KOPT-K1 (cell line): ENCODE measurements around the gene WDR86.

Source experiments
- H3K27ac ChIP-seq: fragments of 200-600 bp; sonication (generic); 2 replicates; pipeline ENCODE4 v1.5.1; 2016; ENCODE audit warnings: antibody characterized with exemption, mild to moderate bottlenecking, low read depth, low read length; ENCODE audit not compliant: poor library complexity, severe bottlenecking
- H3K36me3 ChIP-seq: fragments of 200-600 bp; sonication (generic); 2 replicates; pipeline ENCODE4 v1.5.1; 2017; ENCODE audit warnings: antibody characterized with exemption, mild to moderate bottlenecking, low read length, moderate library complexity; ENCODE audit not compliant: insufficient read depth
- H3K9me3 ChIP-seq: fragments of 200-600 bp; sonication (generic); 2 replicates; pipeline ENCODE4 v1.5.1; 2017; ENCODE audit warnings: antibody characterized with exemption, low read length, mild to moderate bottlenecking; ENCODE audit not compliant: insufficient read depth, poor library complexity, severe bottlenecking

The WDR86 gene

DNA sequence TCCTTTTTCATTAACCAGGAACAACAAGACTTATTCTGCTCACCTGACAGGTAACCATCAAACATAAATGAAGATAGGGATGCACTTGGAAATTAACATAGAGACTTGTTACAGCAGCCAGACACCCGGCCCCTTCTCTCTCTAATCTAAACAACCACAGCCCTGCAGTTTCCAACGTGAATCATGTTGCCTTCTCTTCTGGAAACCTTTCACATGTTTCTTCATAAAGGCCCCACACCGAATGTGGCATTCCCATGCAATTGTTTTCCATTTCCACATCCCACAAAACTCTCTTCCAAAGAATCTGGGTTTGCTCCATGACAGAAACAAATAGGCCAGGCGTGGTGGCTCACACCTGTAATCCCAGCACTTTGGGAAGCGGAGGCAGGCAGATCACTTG lies 15.0 kb upstream of the WDR86 start:
- peaks cover 29% of the 10 kb centered on the region for H3K9me3 ChIP-seq
- no peaks in the 10 kb centered on the region for H3K36me3 ChIP-seq

DNA sequence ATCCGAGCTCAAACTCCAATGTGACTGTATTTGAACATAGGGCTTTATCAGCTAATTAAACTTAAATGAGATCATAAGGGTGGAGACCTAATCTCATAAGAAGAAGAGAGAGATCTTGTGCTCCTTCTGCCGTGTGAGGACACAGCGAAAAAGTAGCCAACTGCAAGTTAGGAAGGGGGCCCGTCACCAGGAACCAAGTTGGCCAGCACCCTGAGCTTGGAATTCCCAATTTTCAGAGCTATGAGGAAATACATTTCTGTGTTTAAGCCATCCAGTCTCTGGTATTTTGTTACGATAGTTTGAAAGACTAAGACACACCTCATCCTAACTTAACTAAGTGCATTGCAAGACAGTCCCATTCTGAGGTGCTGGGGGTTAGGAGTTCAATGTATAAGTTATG lies 14.1 kb upstream of the WDR86 start:
- Histone ChIP-seq H3K9me3 (peaks cover 34% of the 10 kb centered on the region), H3K27ac (no peak overlapping the region), H3K36me3 (no peaks in the 10 kb centered on the region)

More for the DNA sequence above, 15.0 kb upstream of the WDR86 start:
- H3K27ac ChIP-seq, result no peak overlapping the region

DNA sequence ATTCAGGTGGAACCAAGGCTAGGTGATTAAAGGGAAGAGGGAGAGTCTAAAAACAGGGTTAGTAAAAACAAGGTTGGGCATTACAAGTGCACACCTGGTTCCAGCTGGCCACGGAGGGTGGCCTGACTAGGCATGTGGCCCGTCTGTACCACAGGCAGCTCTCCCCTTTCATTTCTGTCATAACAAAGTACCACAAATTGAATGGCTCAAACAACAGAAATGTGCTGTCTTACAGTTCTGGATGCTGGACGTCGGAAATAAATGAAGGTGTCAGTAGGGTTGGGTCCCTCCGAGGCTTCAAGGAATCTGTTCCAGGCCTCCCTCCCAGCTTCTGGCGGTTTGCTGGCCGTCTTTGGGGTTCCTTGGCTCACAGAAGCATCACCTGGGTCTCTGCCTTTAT lies 13.4 kb upstream of the WDR86 start:
- Histone ChIP-seq H3K36me3 (no peaks in the 10 kb centered on the region), H3K9me3 (peaks cover 38% of the 10 kb centered on the region), H3K27ac (no peak overlapping the region)

DNA sequence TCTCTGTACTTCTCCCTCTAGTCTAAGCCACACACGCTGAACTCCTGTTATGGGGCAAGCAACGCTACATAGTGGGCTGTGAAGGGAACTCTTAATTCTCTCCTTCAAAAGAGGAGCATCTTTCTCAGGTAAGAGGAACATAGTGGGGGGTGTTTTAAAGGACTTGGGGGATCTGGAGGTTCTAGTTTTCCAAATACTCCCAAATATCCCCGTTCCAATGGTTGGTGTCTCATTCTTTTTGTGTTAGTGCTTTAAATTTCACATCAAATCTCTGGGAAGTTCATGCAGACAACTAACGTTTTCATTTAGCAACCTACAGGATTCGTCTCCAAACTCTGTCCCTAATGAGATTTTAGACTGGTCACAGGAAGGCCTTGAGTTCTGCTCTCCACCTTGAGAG lies 12.4 kb upstream of the WDR86 start:
- Histone ChIP-seq H3K27ac (no peak overlapping the region), H3K36me3 (no peaks in the 10 kb centered on the region), H3K9me3 (peaks cover 38% of the 10 kb centered on the region)

DNA sequence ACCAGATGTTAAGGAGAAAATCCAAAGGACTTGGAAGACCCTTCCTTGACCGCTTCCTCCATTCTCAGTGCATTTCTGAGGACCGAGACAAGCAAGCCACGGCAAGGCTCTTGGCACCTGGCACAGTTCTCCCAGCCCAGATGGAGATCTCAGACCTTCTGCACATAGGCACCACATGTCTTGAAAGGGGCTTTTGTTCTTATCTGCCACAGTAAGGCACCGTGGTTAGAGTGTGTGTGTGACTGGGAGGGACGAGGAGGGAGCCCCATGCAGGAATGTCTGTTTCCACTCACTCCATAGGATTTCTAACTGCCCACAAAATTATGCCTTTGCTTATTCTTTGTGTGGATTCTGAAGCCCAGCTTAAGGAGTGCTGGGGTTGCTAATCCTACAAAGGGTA lies 10.3 kb upstream of the WDR86 start:
- Histone ChIP-seq H3K36me3 (no peaks in the 10 kb centered on the region), H3K9me3 (peaks cover 38% of the 10 kb centered on the region), H3K27ac (no peak overlapping the region)

DNA sequence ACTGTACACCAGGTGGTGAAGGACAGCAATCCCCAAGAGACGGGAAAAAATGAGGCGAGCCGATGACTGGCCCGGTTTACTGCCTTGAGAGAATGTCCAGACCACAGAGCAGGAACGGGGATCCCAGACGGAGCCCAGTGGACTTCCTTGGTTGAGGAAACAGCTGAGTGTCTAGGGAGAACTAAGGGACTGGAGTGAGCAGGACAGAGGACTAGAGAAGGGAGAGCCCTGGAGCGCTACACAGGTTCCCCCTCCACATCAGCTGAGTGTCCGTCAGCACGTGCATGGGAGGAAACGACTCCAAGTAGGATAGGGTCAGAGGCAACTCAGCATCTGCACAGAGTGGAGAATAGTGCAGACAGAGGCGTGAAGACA lies 7.1 kb upstream of the WDR86 start:
- H3K9me3 ChIP-seq, result peaks cover 28% of the 10 kb centered on the region
- no peaks in the 10 kb centered on the region for H3K36me3 ChIP-seq
- no peak overlapping the region for H3K27ac ChIP-seq

DNA sequence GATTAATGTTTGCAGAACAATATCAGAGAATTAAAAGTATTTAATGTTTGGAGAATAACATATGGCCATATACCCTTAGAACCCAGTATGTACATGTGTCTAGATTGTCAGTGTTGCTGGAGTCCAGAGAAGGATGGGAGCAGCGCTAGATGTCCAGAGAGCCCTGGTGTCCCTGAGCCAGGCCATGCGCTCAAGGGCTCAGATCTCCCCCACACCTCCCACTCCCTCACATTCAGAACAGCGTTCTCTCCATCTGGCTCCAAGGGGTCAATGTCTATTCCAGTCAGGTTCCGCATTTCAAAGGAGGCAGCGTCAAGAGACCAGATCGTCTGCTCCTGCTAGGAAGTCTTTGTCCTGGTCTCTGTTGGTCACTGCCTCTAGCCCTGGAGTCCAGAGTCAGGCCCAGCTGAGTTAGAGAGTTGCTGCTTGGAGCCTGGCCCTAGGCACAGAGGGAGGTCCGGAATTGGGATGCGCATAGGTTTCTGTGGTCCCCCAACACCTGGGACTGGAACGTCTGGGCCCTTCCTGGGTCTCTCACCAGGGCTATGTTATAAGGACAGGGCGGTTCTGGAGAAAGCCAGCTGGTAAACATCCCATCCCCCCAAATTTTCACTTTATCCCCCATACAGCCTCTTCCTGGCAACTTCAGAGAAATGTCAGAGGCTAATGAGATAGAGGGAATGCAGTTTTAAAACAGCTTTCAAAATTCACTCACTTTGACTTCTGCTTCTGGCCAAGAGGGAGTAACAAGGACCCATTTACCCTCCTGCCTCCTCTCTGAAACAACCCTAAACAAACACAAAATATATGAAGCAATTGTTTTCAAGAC lies 6.5 kb upstream of the WDR86 start:
- Histone ChIP-seq H3K9me3 (peaks cover 22% of the 10 kb centered on the region), H3K27ac (no peak overlapping the region), H3K36me3 (no peaks in the 10 kb centered on the region)

DNA sequence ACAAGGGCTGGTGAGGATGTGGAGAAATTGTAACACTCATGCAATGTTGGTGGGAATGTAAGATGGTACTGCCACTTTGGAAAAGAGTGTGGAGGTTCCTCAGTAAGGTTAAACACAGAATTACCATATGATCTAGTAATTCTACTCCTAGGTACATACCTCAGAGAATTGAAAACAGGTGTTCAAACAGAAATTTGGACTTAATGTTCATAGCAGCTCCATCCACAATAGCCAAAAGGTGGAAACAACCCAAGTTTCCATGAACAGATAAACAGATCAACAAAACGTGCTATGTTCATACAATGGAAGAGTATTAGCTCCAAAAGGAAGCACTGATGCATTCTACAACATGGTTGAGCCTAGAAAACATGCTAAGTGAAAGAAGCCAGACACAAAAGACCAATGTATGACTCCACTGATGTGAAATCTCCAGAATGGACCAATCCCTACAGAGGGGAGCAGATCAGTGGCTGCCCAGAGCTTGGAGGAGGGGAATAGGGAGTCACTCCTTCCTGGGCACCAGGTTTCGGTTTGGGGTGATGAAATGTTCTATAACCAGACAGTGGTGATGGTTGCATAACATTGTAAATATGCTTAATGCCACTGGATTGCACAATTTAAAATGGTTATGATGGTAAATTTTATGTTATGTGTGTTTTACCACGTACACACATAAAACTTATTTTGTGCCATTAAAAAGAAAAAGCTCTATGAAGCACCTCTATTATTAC lies 5.7 kb upstream of the WDR86 start:
- no peak overlapping the region for H3K27ac ChIP-seq
- no peaks in the 10 kb centered on the region for H3K36me3 ChIP-seq
- peaks cover 16% of the 10 kb centered on the region for H3K9me3 ChIP-seq

DNA sequence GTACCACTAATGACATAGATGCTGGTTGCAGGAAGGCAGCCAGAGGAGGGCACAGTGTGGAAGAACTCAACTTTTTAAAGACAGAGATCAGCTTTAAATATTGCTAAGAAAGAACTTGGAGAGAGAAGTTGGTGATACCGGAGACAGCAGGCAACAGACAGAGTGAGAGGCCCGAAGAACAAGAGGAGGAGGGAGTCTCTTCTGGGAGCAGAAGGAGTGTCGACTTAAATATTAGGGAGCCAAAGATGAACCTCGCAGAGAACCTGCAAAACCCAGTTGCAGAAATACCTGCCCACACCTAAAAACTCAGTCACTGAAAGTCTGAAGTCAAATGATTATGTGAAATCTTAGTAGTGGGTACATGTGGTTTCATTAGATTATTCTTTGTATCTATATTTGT lies 3.4 kb upstream of the WDR86 start:
- Histone ChIP-seq H3K36me3 (no peaks in the 10 kb centered on the region), H3K27ac (no peak overlapping the region), H3K9me3 (no peaks in the 10 kb centered on the region)

DNA sequence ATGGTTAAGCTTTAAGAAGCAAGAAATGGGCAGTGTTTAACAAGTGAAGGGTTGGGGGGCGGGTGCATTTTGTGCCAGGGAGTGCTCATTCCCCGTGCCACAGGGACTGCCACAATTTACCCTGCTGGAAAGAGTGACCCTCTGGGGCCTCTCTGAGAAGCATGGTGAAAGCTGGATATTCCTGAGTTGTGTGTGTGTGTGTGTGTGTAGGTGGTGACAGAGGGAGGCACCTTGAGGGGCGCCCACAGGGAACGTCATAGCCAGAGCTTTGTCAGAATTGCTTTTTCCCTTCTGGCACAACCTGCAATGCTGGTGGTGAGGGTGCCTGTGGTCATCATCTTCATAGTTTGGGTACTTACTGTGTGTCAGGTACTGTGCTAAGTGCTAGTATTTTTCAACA lies 2.5 kb upstream of the WDR86 start:
- H3K9me3 ChIP-seq, result no peaks in the 10 kb centered on the region

DNA sequence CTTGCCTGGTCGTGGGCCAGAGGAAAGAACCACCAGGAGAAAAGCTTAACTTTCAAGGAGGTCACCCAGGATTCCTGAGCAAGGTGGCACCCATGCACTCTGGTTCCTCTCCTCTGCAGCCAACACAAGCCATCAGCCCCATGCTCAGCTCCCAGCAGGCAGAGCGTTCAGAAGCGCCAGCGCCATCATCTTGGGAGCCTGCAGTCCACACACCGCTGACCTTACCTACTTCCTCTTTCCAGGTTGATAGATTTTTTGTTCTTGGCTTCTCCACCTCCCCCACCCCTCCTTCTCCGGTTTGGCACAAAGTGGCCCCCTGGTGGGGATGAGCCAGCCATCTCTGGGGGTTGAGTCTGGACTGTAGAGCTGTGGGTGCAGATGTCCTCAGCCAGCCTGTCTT lies 1.7 kb upstream of the WDR86 start:
- H3K27ac ChIP-seq, result no peak overlapping the region
- no peaks in the 10 kb centered on the region for H3K36me3 ChIP-seq
- H3K9me3 ChIP-seq, result no peaks in the 10 kb centered on the region

More for the DNA sequence above, 2.5 kb upstream of the WDR86 start:
- Histone ChIP-seq H3K36me3 (no peaks in the 10 kb centered on the region), H3K27ac (no peak overlapping the region)

DNA sequence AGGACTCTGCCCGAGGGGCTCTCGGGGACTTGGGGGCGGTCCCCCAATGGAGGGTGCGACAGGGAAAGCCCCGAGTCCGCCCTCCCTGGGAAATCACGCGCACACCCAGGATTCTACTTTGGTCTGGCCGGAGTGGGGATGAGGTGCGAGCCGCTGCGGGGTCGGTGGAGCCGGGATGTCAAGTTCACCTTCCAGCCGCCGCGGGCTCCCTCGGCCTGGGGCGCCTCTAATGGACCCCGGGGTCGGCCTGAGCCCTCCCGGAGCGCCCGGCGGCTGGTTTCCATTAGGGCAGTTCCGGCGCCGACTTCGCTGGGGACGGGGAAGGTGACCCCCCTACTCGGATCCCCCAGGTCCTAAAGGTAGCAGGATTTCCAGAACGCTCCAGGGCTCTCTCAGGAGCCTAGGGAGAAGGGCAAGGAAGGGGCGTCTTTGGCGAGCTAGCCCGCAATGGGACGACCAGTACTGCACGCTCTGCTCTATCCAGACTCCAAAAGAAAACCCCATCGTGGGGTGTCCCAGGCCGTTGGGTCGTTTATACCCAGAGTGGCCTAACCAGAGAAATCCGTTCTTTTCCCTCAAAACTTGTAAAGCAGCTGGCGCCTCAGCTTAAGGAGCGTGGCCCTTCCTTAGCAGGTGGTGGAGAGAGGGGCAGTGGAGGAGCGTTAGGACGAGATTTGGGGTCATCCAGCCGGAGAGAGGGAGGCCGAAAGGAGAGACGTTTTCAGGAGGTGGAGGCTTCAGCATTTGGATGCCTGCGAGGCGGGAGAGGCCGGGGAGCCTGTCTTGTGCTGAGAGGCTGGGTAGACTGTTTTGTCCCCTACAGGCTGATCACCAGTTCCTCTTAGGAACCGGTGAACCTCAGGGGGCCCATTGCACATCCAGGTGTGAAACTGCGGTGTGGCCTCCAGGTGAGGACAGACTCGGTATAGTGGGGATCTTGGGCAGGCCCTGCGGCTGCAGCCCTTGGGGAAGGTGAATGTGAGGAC lies 860 bp upstream of the WDR86 start:
- H3K27ac ChIP-seq, result no peak overlapping the region

DNA sequence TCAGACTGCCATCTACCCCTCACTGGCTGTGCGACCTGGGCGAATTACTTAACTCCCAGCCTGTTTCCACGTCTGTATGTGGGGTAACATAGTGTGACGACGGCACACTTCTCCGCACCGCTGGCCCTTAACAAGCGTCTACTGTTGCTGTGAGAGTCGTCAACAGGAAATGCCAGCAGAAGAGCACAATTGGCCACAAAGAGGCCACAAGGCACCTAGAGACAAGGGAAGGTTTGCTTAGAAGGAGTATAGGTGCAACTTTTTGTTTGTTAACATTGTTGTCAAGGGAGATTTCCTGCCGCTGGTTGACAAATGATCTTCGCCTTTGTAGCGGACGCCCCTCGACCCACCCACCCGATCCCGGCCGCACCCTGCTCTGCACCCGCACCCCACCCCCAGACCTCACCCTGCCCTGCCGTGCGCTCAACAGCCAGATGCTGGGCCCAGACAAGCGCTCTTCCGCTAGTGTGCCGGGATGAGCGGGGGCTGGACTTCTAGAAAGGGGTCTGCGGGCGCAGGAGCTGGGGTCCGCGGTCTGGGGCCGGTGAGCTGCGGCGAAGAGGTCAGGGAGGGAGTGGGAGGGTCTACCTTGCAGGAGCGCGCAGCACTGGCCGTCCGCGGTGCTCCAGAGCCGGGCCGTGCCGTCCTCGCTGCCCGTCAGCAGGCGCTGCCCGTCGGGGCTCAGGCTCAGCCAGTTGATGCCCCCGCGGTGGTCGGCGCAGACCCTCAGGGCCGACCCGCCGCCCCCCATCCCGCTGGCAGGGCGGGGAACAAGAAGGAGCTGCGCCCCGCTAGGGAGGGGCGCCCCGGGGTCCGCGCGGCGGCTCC lies 785 bp downstream of the WDR86 start:
- H3K36me3 ChIP-seq, result no peaks in the 10 kb centered on the region
- H3K27ac ChIP-seq, result no peak overlapping the region

More for the DNA sequence above, 860 bp upstream of the WDR86 start:
- no peaks in the 10 kb centered on the region for H3K9me3 ChIP-seq
- H3K36me3 ChIP-seq, result no peaks in the 10 kb centered on the region

DNA sequence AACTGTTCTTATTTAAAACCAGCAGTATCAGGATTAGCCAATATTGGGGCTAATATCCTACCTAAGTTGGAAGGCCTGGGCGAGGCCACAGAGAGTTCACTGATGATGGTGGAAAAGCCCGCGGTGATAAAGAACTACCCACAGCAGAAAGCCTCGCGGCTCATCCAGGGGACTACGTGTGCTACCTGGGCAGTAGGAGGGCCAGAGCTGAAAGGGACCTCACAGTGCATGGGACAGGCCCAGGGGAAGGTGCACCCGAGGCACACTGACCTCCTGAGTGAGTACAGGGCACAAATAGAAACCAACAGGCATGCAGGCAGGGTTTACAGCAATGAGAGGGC lies 1.4 kb downstream of the WDR86 start:
- H3K9me3 ChIP-seq, result no peaks in the 10 kb centered on the region
- H3K27ac ChIP-seq, result no peak overlapping the region
- H3K36me3 ChIP-seq, result no peaks in the 10 kb centered on the region

More for the DNA sequence above, 785 bp downstream of the WDR86 start:
- no peaks in the 10 kb centered on the region for H3K9me3 ChIP-seq
